ENCODE measurements around the gene KIFC1. TPM values are rescaled to one million over a fixed set of nuclear protein-coding genes. Genes with fewer than 3 reads are reported as not detected.

Gene KIFC1
- total RNA-seq, 4 donors from 2014 or later: 9.6 to 38.9 (median 11.2) TPM

- no peak overlapping the region for H3K27ac ChIP-seq
- no peaks in the 10 kb centered on the region for H3K9me3 ChIP-seq
- peaks cover 0 to 25% (median 0%) of the 10 kb centered on the region in 3 donors for H3K36me3 ChIP-seq
- H3K27me3 ChIP-seq: no peaks in the 10 kb centered on the region
- no peak overlapping the region for H3K4me3 ChIP-seq
- TF ChIP-seq POLR2A (IDR thresholded peaks at IDR 0.05) (no peak), CTCF (IDR thresholded peaks at IDR 0.05) (no peak)
- H3K4me1 ChIP-seq: peaks cover 13 to 32% (median 14%) of the 10 kb centered on the region in 3 donors
- no peak for DNase-seq
- intact Hi-C loops (cut with DNase I): no loop called here
- WGBS, 2 donors: 93 to 98% methylated on average over 6 to 9 of the region's 12 CpGs
Observed at GRCh38 chr6:33456156-33456555, 64.5 kb downstream of the KIFC1 start.

GRCh38 chr6:33458676-33459075, 67.1 kb downstream of the KIFC1 start:
- H3K4me3 ChIP-seq: no peak overlapping the region
- TF ChIP-seq POLR2A (IDR thresholded peaks at IDR 0.05): no peak
- intact Hi-C loops (cut with DNase I): no loop called here
- DNase-seq: no peak
- no peaks in the 10 kb centered on the region for H3K27me3 ChIP-seq
- H3K4me1 ChIP-seq: peaks cover 6 to 21% (median 7%) of the 10 kb centered on the region in 3 donors
- 63 to 68% methylated on average over 3 of the region's 3 CpGs for WGBS, 2 donors
- no peaks in the 10 kb centered on the region for H3K9me3 ChIP-seq
- no peak overlapping the region for H3K27ac ChIP-seq
- peaks cover 0 to 25% (median 0%) of the 10 kb centered on the region in 3 donors for H3K36me3 ChIP-seq

- TF ChIP-seq POLR2A (IDR thresholded peaks at IDR 0.05) (no peak), CTCF (IDR thresholded peaks at IDR 0.05) (no peak)
- intact Hi-C loops (cut with DNase I): no loop called here
- H3K27me3 ChIP-seq: no peaks in the 10 kb centered on the region
Observed at GRCh38 chr6:33459226-33459625, 67.6 kb downstream of the KIFC1 start.

More at GRCh38 chr6:33459226-33459625, 67.6 kb downstream of the KIFC1 start:
- DNase-seq: no peak
- Histone ChIP-seq H3K4me3 (no peak overlapping the region), H3K9me3 (no peaks in the 10 kb centered on the region), H3K4me1 (peaks cover 5 to 16% (median 7%) of the 10 kb centered on the region in 3 donors), H3K27ac (no peak overlapping the region), H3K36me3 (peaks cover 0 to 25% (median 0%) of the 10 kb centered on the region in 3 donors)
- WGBS, 2 donors: 86% methylated on average over 2 of the region's 2 CpGs

Small RNA genes lying within 50 kb of the gene (small RNA-seq; reads per million reads assigned to genes)
- gene RPL35AP4 (0 reads per million in 4 donors), gene ZBTB9 (0 reads per million in 4 donors)

Other genes with a start within 250 kb of the KIFC1 start
- under 1 TPM; 0.23 to 0.61 (median 0.41) TPM for gene COL11A2, start 199.4 kb upstream of the KIFC1 start, total RNA-seq
- gene RXRB, start 191.2 kb upstream of the KIFC1 start, total RNA-seq: 10 to 100 TPM; 13.9 to 26.7 (median 16.7) TPM
- 10 to 100 TPM; 43.1 to 72.4 (median 62.4) TPM for gene SLC39A7, start 191.0 kb upstream of the KIFC1 start, total RNA-seq
- 10 to 100 TPM; 15.1 to 42.5 (median 26.3) TPM for gene HSD17B8, start 187.2 kb upstream of the KIFC1 start, total RNA-seq
- gene RING1, start 183.3 kb upstream of the KIFC1 start, total RNA-seq: 10 to 100 TPM; 10.9 to 20.6 (median 13.9) TPM
- 10 to 100 TPM; 34.1 to 45.5 (median 39.8) TPM for gene VPS52, start 119.9 kb upstream of the KIFC1 start, total RNA-seq
- 1,000 to 10,000 TPM; 1,955 to 5,522 (median 4,042) TPM for gene RPS18, start 119.7 kb upstream of the KIFC1 start, total RNA-seq
- gene B3GALT4, start 114.7 kb upstream of the KIFC1 start, total RNA-seq: 10 to 100 TPM in 3 of 4 donors, 1 to 10 TPM in 1; 9.4 to 31.1 (median 15.0) TPM
- 10 to 100 TPM; 30.0 to 62.3 (median 55.6) TPM for gene WDR46, start 102.6 kb upstream of the KIFC1 start, total RNA-seq
- gene PFDN6, start 102.2 kb upstream of the KIFC1 start, total RNA-seq: 10 to 100 TPM; 28.6 to 71.0 (median 43.5) TPM
- gene RGL2, start 92.9 kb upstream of the KIFC1 start, total RNA-seq: 10 to 100 TPM; 54.9 to 78.7 (median 63.2) TPM
- gene TAPBP, start 77.7 kb upstream of the KIFC1 start, total RNA-seq: 100 to 1,000 TPM in 1 of 4 donors, 10 to 100 TPM in 3; 68.1 to 101 (median 77.0) TPM
- 10 to 100 TPM in 3 of 4 donors, 1 to 10 TPM in 1; 8.5 to 17.5 (median 14.8) TPM for gene ZBTB22, start 74.1 kb upstream of the KIFC1 start, total RNA-seq
- 10 to 100 TPM; 25.1 to 41.6 (median 36.3) TPM for gene DAXX, start 68.9 kb upstream of the KIFC1 start, total RNA-seq
- gene PHF1, start 19.2 kb downstream of the KIFC1 start, total RNA-seq: 10 to 100 TPM in 3 of 4 donors, 1 to 10 TPM in 1; 8.1 to 48.6 (median 17.3) TPM
- gene CUTA, start 26.3 kb downstream of the KIFC1 start, total RNA-seq: 10 to 100 TPM; 46.0 to 93.1 (median 69.4) TPM
- 1 to 10 TPM; 3.3 to 8.6 (median 4.1) TPM for gene SYNGAP1, start 28.2 kb downstream of the KIFC1 start, total RNA-seq
- gene ZBTB9, start 62.8 kb downstream of the KIFC1 start, total RNA-seq: 1 to 10 TPM; 2.8 to 4.8 (median 3.3) TPM
- gene BAK1, start 188.5 kb downstream of the KIFC1 start, total RNA-seq: 10 to 100 TPM; 14.3 to 26.2 (median 20.0) TPM
- gene ITPR3, start 229.5 kb downstream of the KIFC1 start, total RNA-seq: 10 to 100 TPM; 21.8 to 39.2 (median 35.3) TPM